ENCODE measurements around the gene LRRIQ1.

Gene LRRIQ1

DNA sequence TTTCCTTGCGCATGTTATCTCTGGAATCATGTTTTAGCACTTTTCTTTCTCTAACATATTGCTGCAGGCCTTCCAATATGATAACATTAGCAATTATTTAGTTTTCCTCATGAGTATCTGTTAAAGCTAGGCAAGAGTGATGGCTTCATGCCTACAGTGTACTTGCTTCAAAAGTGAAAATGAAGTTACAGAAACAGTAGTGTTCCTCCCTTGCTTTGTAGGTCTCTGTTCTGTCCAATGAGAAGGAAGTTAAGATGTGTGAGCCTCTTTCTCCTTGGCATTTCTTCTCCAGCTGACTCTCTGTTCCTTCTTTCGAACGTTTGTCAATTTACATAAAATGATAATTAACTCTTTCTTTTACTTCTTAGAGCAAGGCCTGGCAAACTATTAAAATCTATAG, 22.2 kb downstream of the LRRIQ1 start:
- no peak for FAIRE-seq

DNA sequence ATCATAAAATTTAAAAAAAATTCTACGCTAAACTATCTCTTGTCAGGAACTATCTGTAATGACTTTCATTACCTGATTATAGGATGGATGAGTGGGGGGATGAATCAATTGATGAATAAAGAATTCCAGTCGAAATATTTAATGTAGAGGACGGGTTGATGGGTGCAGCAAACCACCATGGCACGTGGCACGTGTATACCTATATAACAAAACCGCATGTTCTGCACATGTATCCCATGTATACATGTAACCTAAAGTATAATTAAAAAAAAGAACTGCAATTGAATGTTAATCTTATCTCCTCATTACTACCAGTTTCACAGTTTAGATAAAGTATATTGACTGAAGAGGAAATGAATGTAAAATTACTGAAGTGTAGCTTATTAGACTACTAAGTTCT, 23.4 kb downstream of the LRRIQ1 start:
- FAIRE-seq: no peak

GRCh38 chr12:85060916-85061315, 24.8 kb downstream of the LRRIQ1 start:
- FAIRE-seq: no peak

DNA sequence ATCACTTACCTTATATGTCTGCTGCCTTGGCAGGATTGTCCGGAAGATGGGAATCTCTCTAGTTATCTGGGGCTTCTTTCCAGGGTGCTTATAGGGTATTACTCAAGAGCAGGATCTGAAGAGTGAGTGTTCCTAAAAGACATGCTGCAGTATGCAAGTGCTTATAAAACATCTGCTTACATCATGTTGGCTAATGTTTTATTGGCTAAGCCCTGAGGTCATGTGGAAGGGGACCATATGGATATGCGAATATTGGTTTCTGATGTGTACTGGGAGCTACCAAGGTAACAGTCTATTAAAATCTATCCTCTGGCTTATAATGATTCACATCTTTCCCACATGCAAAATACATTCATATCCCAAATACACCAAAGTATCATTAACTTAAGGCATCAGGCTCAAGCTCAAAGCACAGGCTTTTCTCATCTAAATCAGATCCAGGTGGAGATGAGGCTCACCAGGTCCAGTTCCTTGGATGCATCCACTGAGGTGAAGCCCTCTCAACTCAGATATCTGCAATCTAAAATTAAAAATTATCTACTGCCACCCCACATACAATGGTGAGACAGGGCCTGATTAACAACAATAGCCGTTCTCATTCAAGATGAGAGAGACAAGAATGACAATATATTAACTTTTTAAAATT, 29.8 kb downstream of the LRRIQ1 start:
- FAIRE-seq: no peak

- FAIRE-seq: peak; percentile 30
Measured at GRCh38 chr12:85072826-85073225, 36.7 kb downstream of the LRRIQ1 start.

DNA sequence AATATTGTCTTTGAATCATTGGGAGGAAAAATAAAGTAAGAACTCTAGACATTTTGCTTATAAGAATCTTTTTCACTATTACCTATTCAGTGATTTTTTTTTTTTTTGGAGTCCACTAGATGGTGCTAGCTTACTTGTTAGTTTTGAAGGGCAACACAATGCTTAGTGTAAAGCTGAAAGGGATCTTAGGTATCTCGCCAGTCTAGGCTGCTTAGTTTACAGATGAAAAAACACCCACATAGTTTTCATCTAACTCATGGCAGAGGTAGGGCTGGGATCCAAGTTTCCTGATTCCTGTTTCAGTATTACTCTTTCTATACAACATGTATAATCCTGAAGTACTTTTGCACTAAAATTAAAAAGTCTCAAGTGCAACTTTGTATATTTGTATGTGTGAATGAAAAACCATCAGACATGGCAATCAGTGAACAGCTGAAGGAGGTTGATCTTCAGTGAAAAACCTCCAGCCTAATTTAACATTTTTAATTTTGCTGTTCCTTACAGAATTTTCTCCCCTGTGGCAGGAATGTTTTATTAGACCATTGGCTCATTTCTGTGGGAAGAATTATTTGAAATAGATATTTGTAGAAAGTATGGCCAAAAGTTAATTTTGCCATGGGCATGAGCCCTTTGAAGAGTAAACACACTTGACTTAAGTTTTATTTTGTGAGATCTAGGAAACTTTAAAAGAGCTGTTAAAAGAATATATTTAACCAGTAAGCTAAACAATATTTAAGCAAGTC, 40.7 kb downstream of the LRRIQ1 start:
- peak; percentile 87 for FAIRE-seq

DNA sequence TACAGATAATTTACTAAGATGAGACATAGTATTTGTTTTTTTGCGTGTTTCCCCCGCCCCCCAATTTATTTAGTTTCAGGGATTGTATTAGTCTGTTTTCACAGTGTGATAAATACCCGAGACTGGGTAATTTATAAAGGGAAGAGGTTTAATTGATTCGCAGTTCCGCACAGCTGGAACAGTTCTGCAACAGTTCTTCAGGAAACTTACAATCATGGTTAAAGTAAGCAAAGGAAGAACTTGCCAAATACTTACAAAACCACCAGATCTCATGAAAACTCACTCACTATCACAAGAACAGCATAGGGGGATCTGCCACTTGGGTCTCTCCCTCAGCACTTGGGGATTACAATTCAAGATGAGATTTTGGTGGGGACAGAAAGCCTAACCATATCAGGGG, 48.9 kb downstream of the LRRIQ1 start:
- no peak for FAIRE-seq

DNA sequence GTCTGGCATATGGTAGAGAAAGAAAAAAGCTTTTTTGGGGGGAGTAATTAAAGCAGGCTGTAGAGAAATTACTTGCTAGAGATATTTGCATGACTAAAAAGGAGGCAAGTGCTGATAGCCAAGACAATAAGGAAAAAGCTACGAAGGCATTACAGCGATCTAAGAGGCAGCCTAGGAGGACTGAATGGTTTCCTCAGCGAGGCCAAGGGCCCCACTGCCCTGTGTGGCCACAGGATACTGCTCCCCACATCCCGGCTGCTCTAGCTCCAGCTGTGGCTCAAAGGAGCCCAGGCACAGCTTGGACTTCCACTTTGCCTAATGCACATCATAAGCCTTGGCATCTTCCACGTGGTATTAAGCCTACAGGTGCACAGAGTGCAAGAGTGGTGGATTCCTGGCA, 53.6 kb downstream of the LRRIQ1 start:
- FAIRE-seq: no peak

- no peak for FAIRE-seq
Measured at GRCh38 chr12:85092814-85093370, 56.7 kb downstream of the LRRIQ1 start.

DNA sequence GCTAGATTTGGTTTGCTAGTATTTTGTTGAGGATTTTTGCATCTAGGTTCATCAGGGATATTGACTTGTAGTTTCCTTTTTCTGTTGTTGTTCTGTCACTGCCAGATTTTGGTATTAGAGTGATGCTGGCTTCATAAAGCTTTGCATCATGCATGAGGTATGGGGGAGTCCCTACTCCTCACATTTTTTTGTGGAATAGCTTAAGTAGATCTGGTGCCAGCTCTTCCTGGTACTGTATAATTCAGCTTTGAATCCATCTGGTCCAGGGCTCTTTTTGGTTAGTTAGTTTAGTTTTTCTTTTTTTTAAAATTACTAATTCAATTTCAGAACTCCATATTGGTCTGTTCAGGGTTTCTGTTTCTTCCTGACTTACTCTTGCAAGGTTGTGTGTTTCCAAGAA, 59.4 kb downstream of the LRRIQ1 start:
- no peak for FAIRE-seq

DNA sequence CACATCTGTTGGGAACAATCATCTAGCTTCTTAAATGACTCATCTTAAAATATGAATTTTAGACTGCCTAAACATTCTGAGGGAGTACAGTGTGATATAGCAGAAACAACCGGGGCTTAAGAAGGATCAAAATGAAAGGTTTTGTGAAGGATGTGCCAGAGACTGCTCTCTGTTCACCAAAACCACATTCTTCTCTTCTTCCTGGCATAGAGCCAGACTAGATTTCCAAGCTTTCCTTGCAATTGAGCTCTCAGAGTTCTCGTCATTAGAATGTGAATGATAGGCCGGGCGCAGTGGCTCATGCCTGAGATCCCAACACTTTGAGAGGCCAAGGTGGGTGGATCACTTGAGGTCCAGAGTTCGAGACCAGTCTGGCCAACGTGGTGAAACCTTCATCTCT, 94.5 kb downstream of the LRRIQ1 start:
- FAIRE-seq: no peak

- no peak for FAIRE-seq
Measured at GRCh38 chr12:85138833-85139232, 102.7 kb downstream of the LRRIQ1 start.

GRCh38 chr12:85147331-85147730, 111.2 kb downstream of the LRRIQ1 start:
- no peak for FAIRE-seq

- FAIRE-seq: no peak
Measured at GRCh38 chr12:85152311-85152729, 116.2 kb downstream of the LRRIQ1 start.

DNA sequence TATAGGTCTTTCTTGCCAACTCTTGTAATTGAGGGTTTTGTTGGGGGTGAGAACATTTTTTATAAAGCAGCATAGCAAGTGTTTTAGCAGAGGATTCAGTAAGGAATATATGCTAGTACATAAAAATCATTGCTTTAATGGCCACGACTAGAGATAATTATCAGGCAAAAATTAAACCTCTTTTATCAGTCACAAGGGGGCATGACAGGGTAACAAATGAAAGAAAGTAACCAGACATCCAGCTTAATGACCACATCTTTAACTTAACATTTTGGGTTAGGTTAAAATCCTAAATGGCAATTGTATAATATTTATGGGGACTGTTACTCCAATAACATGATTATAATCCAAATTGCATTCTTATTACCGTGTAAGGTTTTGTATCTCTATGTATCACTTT, 119.6 kb downstream of the LRRIQ1 start:
- FAIRE-seq: no peak

DNA sequence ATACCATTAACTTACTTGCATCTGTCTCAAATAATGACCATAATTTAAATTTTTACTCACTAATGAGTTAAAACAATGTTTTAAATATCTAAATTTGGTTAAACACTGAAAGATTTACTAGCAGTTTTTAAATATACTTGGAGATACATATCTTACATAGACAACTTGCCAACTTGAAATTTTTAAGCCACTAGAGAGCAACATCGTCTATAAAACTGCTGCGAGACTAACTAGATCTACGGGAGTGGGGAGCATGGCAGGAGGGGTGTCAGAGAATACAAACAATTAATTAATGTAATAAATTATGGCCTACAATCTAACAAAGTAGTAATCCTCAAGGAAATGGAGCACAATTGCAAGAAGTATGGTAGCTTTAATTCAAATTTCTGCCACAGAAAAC, 120.4 kb downstream of the LRRIQ1 start:
- no peak for FAIRE-seq

DNA sequence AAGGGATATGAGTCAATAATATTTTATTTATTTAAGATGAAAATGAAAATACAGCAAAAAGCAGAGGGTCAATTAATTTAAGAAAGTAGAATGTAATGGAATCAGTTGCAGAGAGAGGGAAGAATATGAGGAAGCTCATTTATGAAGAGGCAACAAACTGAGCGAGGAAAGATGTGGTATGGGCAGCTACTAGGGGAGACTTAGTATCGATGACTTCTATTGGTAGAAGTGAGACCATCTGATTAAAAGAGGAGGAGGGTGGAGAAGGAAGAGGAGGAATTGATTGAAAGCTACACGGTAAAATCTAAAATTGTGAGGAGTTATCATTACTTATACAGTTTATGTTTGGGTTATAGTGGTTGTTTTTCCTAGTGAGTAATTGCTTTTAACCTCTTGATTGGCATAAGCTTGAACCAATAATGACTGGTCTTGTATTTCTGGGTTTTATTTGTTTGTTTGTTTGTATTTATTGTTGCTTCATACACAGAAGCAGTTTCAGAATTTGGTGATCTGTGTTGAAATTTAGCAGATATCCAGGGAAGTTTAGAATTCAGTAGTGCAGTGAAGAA, 121.0 kb downstream of the LRRIQ1 start:
- no peak for FAIRE-seq

GRCh38 chr12:85163752-85164321, 127.7 kb downstream of the LRRIQ1 start:
- FAIRE-seq: no peak

- no peak for FAIRE-seq
Measured at GRCh38 chr12:85179680-85180270, 143.6 kb downstream of the LRRIQ1 start.

GRCh38 chr12:85182699-85183098, 146.5 kb downstream of the LRRIQ1 start:
- no peak for FAIRE-seq

- FAIRE-seq: no peak
Measured at GRCh38 chr12:85183855-85184254, 147.7 kb downstream of the LRRIQ1 start.

- FAIRE-seq: no peak
Measured at GRCh38 chr12:85186236-85186635, 150.1 kb downstream of the LRRIQ1 start.

GRCh38 chr12:85188619-85189018, 152.5 kb downstream of the LRRIQ1 start:
- no peak for FAIRE-seq

All from islet of Langerhans (tissue), 1 donor.